Colonic mucosa (tissue), 4 donors: Measurements from ENCODE around the gene MERTK. TPM values are rescaled to one million over a fixed set of nuclear protein-coding genes. Genes with fewer than 3 reads are reported as not detected.
"Not testable (repeated sequence)": the region's sequence is repeated elsewhere in the genome, so short reads cannot be mapped to it uniquely, and the experiment has no call there.

Source experiments
- DNase-seq: peaks from one replicate; pipeline ENCODE4 v3.0.0-alpha.2; 2020
- H3K27ac ChIP-seq: fragments of 200-600 bp; one replicate; pipeline ENCODE4 v1.8.0; 2021
- H3K27me3 ChIP-seq: fragments of 200-600 bp; one replicate; pipeline ENCODE4 v1.8.0; 2021
- H3K36me3 ChIP-seq: fragments of 200-600 bp; one replicate; pipeline ENCODE4 v1.8.0; 2021
- H3K4me1 ChIP-seq: fragments of 200-600 bp; one replicate; pipeline ENCODE4 v1.8.0; 2021; ENCODE audit warnings: mild to moderate bottlenecking
- H3K4me3 ChIP-seq: fragments of 200-600 bp; one replicate; pipeline ENCODE4 v1.8.0; 2021
- H3K9ac ChIP-seq, 2 donors: one replicate each; pipeline ENCODE4 v1.7.0; 2013; ENCODE audit warnings: control low read depth in 2 of 2, low read depth in 2 of 2, low read length in 2 of 2
- H3K9me3 ChIP-seq: fragments of 200-600 bp; one replicate; pipeline ENCODE4 v1.8.0; 2021
- intact Hi-C: fragments of 100-400 bp; cut with DNase I; formaldehyde crosslinking; loops from one replicate; pipeline ENCODE4 v1.14.1; 2022
- total RNA-seq, 2 donors: library from RNA; stranded (reverse); fragmentation: NEBNext Ultra II Directional in 1 of 2; extraction: Animal tissue kit (Norgen Biotek cat#: 25700) in 1 of 2; gene quantifications; one replicate each; pipeline ENCODE4 v1.2.1, GENCODE V29; 2021
- TF ChIP-seq, protein P1 (sequence below): fragments of 200-600 bp; IDR thresholded peaks from one replicate; pipeline ENCODE4 v1.8.0; 2022; ENCODE audit warnings: antibody characterized with exemption, mild to moderate bottlenecking
- donor health status: healthy.
- donor health status: DM: no; HTN: no; CAD: no.
- donor health status: DM: no; HTN: no; CAD: no.

The MERTK gene
- total RNA-seq, 2 donors from 2014 or later: 3.9 TPM

- no peaks in the 10 kb centered on the region for H3K27me3 ChIP-seq
- no peak overlapping the region for H3K27ac ChIP-seq
- H3K9me3 ChIP-seq: no peaks in the 10 kb centered on the region
- intact Hi-C loops: loop anchor here (10.0 kb wide), 1 partner anchor 64 kb away; no protein-coding TSS in a partner anchor
- H3K4me3 ChIP-seq: no peak overlapping the region
- DNase-seq: peak; percentile 50
- H3K36me3 ChIP-seq: no peaks in the 10 kb centered on the region
- peaks cover 6% of the 10 kb centered on the region for H3K4me1 ChIP-seq
- TF ChIP-seq, protein P1, sequence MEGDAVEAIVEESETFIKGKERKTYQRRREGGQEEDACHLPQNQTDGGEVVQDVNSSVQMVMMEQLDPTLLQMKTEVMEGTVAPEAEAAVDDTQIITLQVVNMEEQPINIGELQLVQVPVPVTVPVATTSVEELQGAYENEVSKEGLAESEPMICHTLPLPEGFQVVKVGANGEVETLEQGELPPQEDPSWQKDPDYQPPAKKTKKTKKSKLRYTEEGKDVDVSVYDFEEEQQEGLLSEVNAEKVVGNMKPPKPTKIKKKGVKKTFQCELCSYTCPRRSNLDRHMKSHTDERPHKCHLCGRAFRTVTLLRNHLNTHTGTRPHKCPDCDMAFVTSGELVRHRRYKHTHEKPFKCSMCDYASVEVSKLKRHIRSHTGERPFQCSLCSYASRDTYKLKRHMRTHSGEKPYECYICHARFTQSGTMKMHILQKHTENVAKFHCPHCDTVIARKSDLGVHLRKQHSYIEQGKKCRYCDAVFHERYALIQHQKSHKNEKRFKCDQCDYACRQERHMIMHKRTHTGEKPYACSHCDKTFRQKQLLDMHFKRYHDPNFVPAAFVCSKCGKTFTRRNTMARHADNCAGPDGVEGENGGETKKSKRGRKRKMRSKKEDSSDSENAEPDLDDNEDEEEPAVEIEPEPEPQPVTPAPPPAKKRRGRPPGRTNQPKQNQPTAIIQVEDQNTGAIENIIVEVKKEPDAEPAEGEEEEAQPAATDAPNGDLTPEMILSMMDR: peak; percentile 8
- H3K9ac ChIP-seq: peak overlapping the region in 1 of 2 donors; percentile 40
Observed at GRCh38 chr2:111900859-111901258, 2.5 kb downstream of the MERTK start.

DNA sequence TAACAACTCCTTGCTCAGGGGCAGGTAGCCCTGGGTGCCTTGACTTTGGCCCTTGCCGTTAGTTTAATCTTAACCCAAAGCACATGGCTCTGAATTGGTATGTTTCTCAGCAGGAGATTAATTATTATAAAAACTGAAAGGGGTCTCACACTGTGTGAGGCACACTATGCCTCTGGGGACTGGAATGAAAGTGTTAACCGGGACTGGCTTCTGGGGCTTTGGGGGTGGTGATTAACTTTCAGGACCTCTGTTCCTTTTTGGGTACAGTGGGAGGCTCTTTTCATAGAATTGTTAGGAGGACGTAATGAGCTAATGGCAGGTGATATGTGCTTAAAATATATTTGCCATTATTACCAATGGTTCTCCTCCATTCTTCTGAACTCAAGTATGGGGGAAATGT, 5.1 kb downstream of the MERTK start:
- TF ChIP-seq, protein P1: no peak
- Histone ChIP-seq H3K27me3 (no peaks in the 10 kb centered on the region), H3K4me3 (no peak overlapping the region), H3K36me3 (no peaks in the 10 kb centered on the region), H3K9me3 (no peaks in the 10 kb centered on the region), H3K4me1 (peaks cover 4% of the 10 kb centered on the region), H3K9ac (peak overlapping the region in 1 of 2 donors; percentile 26), H3K27ac (no peak overlapping the region)
- DNase-seq: no peak
- intact Hi-C loops: loop anchor here (10.0 kb wide), 1 partner anchor 61 kb away; no protein-coding TSS in a partner anchor

- intact Hi-C loops: loop anchor here (10.0 kb wide), 1 partner anchor 61 kb away; no protein-coding TSS in a partner anchor
- Histone ChIP-seq H3K27ac (no peak overlapping the region), H3K36me3 (no peaks in the 10 kb centered on the region), H3K9ac (peak overlapping the region in 1 of 2 donors; percentile 26), H3K4me1 (peaks cover 4% of the 10 kb centered on the region), H3K9me3 (no peaks in the 10 kb centered on the region), H3K4me3 (no peak overlapping the region), H3K27me3 (no peaks in the 10 kb centered on the region)
- TF ChIP-seq, protein P1: no peak
- DNase-seq: no peak
Observed at GRCh38 chr2:111903930-111904439, 5.6 kb downstream of the MERTK start.

DNA sequence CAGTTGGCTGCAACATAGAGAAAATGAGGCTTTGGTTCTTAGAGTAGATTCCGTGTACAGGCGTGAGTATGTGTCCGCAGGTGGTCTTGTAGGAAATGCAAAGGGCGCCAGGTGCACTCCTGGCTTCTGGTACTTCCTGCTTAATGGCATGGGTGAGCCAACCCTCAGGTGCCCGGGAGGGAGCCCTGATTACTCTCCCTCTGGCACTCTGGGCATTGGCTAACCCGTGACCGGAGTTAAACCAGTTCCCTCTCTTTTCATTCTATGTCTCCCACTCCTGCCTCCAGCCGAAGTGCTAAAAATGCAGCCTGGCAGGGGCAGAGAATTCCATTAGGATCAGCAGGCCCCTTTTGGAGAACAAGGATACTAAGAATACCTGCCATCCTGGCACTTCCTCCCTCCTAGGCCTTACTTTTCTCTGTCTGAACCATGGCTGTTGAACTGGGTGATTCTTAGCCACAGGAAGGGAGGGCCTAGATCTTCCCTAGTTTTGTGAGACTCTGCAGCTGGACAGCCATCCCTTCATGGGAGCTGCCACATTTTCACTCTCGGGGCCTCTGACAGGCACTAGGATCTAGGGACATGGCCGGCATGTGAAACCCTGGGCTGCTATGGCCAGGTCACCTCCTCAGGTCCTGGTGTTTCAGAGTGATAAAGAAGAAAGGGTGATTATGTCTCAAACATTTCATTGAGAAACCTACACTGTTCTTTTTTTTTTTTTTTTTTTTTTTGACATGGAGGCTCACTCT, 6.5 kb downstream of the MERTK start:
- no peak for DNase-seq
- Histone ChIP-seq H3K36me3 (no peaks in the 10 kb centered on the region), H3K9ac (no peak overlapping the region), H3K9me3 (no peaks in the 10 kb centered on the region), H3K27ac (no peak overlapping the region), H3K27me3 (no peaks in the 10 kb centered on the region), H3K4me3 (no peak overlapping the region), H3K4me1 (peaks cover 4% of the 10 kb centered on the region)
- intact Hi-C loops: loop anchor here (10.0 kb wide), 1 partner anchor 60 kb away; no protein-coding TSS in a partner anchor
- TF ChIP-seq, protein P1: no peak

DNA sequence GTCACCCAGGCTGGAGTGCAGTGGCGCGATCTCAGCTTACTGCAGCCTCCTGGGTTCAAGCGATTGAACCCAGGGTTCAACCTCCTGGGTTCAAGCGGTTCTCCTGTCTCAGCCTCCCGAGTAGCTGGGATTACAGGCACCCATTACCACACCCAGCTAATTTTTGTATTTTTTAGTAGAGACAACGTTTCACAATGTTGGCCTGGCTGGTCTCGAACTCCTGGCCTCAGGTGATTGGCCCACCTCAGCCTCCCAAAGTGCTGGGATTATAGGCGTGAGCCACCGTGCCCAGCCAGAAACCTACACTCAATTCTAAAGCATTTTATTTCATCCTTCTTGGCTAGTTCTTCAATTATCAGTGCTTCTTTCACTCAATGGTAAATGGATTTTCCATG, 7.1 kb downstream of the MERTK start:
- not testable (repeated sequence) for DNase-seq, H3K4me1 ChIP-seq, H3K9me3 ChIP-seq, H3K36me3 ChIP-seq, H3K4me3 ChIP-seq, H3K27me3 ChIP-seq, H3K27ac ChIP-seq
- peak overlapping the region in 1 of 2 donors; percentile 2 for H3K9ac ChIP-seq
- intact Hi-C loops: loop anchor here (10.0 kb wide), 1 partner anchor 59 kb away; no protein-coding TSS in a partner anchor
